HG02973 (cell line): ENCODE measurements around the gene ZNF587.
"Not testable (repeated sequence)": the region's sequence is repeated elsewhere in the genome, so short reads cannot be mapped to it uniquely, and the experiment has no call there.

Experiments
- ATAC-seq: cut with Tn5 transposase; IDR thresholded peaks from one replicate; pipeline ENCODE4 v1.9.1; 2021; ENCODE audit warnings: moderate library complexity; ENCODE audit not compliant: unreplicated experiment

Gene ZNF587

GRCh38 chr19:57886046-57886445, 36.4 kb downstream of the ZNF587 start:
- ATAC-seq, result no peak

DNA sequence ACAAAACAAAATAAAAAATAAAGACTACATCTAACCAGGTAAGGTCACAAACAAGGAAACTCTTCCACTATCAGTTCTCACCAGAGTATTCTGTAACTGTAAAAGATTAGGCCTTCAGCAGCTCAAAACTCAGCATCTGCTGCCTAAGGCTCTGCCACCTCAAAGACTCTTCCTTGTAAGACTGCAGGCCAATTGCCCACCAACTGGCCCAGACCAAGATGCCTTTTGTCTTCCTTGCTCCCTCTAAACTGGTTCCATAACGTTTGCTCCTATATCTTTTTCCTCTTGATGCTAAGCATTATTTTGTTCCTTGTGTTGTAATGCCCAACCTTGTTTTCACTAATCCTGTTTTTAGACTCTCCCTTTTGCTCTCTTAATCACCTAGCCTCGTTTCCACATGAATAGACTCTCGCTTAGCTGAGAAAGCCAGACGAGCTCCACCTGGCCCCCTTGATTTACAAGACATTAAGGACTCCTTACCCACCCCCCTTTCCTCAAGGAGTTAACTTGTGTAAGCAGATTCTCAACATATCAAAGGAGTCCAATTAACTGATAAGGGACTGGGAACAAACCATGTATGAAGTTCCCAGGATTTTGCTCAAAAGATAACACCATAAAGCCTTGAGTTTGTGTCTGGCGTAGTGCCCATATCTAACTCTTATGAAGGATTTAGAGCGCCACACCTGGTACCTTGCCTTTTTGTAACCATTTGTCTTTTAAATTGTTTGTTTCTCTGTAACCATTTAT, 37.7 kb downstream of the ZNF587 start:
- ATAC-seq, result no peak

- no peak for ATAC-seq
These were observed 38.5 kb downstream of the ZNF587 start for GRCh38 chr19:57888107-57888559.

- no peak for ATAC-seq
These were observed 39.0 kb downstream of the ZNF587 start, which contains the start of gene ZNF814 for GRCh38 chr19:57888560-57889231. TSS of gene ZNF814 (minus strand) at chr19:57889037. CDS start at chr19:57888802, 235 bp downstream.

GRCh38 chr19:57890706-57891105, 41.0 kb downstream of the ZNF587 start:
- not testable (repeated sequence) for ATAC-seq

DNA sequence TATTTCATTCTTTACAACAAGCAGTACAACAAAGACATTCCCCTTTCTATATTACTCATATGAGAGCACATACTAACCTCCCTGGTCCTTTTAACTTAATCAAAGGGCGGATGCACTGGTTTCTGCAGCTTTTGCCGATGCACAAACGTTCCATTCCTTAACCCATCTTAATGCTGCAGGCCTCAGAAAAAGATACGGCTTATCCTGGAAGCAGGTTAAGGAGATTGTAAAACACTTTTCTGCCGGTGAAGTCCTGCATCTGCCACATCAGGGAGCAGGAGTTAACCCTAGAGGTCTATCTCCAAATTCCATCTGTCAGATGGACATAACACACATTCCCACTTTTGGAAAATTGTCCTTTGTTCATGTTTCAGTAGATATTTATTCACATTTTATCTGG, 50.7 kb downstream of the ZNF587 start:
- no peak for ATAC-seq

DNA sequence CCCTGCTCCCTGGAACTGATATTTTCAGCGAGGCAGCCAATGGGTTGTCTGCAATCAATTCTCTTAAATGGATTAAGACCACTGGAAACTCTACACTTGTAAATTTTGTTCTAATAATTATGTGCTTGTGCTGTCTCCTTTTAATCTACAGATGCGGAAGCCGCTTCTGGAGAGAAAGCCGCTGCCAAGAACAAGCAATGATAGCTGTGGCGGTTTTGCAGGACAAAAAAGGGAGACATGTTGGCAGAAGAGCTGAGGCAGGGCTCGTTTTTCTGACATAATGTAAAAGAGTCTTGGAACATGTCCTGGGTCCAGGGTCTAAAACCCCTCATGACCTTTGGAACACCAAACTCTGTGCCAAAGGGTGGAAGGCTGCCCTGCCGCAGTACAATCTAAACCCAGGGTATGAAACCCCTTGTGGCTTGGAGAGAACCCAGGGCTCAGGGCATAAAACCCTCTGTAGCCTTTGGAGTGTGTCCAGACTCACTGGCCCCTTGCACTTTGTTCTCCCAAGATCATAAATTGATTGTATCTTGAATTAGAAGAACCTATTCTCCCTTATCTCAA, 54.0 kb downstream of the ZNF587 start:
- no peak for ATAC-seq

GRCh38 chr19:57905258-57905657, 55.6 kb downstream of the ZNF587 start:
- ATAC-seq, result no peak

GRCh38 chr19:57907394-57907793, 57.7 kb downstream of the ZNF587 start:
- ATAC-seq, result no peak

- no peak for ATAC-seq
These were observed 64.9 kb downstream of the ZNF587 start for GRCh38 chr19:57914531-57914930.
